Smooth muscle cell of the pulmonary artery (primary cell): ENCODE measurements around the gene SULT6B1. TPM values are rescaled to one million over a fixed set of nuclear protein-coding genes. Genes with fewer than 3 reads are reported as not detected.

ENCODE experiments used
- total RNA-seq: library from RNA; depleted of rRNA; stranded (reverse); fragments of >200 nt; gene quantifications from 2 replicates; pipeline ENCODE4 v1.2.3, GENCODE V29; 2014

SULT6B1 gene, protein sequence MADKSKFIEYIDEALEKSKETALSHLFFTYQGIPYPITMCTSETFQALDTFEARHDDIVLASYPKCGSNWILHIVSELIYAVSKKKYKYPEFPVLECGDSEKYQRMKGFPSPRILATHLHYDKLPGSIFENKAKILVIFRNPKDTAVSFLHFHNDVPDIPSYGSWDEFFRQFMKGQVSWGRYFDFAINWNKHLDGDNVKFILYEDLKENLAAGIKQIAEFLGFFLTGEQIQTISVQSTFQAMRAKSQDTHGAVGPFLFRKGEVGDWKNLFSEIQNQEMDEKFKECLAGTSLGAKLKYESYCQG
- total RNA-seq, result not detected in 2 replicates

DNA sequence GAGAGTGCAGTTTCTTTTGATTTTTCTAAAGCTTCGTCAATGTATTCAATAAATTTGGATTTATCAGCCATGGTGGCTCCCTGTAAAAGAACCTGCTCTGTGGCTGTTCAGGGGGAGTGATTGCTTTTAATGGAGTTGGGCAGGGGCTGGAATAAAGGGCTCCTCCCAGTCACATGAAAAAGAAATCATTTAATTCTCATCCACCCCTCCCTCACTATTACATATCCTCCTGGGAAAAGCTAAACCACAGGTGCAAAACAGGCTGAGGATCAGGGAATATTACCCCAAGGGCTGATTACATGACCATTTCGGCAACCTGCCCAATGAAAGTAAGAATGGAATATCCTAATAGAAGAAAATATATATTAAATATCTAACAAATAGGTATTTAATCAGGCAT lies at the start of gene SULT6B1:
Gene SULT6B1 (minus strand): TSS at position 101 of the 400 bp plus-strand sequence. CDS start 30 bp downstream, at position 71.

DNA sequence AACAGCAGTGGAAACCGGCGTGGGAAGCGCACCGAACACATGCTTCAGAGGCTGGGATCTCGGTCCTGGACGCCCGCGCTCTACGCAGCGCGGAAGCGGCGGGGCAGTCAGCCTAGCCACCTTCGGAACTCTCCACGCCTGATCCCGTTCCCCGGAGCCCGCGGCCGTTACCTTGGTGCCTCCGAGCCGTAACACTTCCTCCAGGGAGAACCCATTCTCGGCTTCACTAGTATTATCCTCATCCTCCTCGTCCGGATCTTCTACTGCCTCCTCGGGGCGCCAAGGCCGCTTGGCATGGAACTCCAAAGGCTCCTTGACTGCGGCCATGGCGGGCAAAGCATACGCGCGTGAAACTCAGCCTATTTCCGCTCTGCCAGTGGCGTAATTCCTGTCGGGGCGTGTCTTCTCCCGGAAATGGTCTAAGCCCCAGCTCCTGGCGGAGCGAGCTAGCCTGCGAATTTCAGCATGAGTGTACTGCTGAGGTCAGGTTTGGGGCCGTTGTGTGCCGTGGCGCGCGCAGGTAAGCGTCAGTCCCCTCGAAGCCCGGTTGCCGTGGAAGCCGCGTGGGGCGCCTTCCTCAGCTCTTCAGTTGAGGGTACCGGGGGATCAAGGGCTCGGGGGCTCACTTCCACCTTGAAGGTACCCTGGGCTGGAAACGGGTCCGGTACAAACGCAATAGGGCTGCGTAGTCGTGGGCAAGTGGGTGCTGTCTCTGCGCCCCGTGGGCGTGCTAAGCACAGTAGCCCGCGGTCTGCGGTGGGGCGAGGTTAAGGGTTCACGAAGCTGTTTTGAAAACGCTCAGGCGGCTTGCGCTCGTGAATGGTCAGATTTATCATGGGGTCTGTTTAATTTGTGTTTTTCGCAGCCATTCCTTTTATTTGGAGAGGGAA lies 43.0 kb upstream of the SULT6B1 start, which contains the start of the genes CEBPZ and NDUFAF7:
Gene CEBPZ (minus strand): TSS at position 356 of the 890 bp plus-strand sequence. CDS start 29 bp downstream, at position 327.
Gene NDUFAF7 (plus strand): TSS at position 418 of the 890 bp plus-strand sequence. CDS start 48 bp downstream, at position 466.

DNA sequence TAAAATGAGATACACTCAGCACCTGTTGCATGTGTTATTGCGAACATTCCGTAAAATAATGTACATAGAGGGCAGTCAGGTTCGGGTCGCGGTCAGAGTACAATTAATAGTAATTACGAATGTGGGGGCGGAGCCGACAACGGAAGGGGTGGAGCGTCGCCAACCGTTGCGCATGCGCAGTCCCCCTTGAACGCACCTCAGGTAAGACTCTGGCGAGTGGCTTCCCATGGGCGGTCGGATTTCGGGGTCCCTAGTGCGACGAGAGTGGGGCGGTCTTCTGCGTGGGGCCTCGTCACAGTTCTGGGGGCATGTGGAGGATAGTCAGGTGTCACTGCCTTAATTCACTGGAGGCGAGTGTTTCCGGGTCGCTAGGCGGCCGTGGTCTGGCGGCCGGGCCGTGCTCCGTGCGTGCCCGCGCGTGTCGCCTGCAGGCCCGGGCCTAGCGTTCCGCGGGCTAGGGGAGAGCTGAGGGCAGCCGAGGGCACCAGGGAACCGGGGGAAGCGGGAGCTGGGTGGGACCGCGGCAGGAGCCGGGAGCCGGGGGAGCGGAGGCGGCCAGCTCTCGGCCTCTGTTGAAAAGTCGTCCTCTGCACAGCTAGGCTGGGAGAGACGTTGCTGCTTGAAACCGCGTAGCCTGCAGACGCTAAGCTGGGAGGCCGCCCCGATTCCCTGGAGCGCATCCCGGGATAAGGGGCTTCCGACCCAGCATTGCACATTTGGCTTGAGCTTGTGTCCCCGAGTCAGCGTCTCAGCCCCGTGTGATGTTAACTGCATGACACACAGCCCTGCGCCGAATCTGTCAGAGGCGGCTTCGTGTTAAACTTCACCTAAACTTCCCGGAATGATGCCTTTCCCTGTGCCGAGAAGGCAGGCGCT lies 8.1 kb upstream of the SULT6B1 start, which contains the start of gene CEBPZOS:
Gene CEBPZOS (plus strand): TSS at position 177 of the 876 bp plus-strand sequence. CDS start 3,209 bp downstream, outside the sequence.

DNA sequence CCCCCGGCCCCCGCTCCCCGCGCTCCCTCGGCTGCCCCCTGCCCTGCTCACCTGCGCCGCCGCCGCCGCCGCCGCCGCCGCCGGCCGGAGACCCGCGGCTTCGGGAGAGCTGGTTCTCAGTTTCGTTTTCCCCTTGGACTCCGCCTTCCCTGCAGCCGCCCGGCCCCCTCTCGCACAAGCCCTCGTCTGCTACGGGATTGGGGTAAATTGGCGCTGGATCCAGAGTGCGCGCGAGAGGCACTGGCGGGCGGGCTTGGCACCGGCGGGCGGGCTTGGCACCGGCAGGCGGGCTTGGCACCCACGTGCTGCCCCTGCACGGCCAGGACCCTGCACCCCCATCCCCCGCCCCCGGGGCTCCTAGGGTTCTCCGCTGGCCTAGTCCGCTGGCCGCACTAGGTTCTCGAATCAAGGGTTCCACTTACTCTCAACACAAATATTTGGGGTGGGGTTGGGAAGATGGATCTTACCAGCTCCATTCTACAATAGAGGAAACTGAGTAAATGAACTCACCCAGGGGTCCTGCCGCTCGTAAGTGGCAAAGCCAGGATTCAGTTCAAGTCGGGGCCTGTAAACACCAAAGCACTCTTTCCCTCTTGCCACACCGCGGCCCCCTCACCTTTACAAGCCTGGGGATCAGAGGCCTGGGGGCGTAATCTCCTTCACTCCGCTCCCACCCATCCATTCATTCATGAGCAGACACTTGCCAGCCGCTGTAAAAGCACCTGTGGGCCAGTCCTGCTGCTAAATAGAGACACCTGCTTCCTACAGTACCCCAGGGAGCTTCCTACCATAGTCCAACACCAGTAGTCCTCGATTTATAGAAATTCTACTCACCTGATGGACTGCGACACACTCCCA lies 31.4 kb downstream of the SULT6B1 start, which contains the start of gene EIF2AK2:
Gene EIF2AK2 (minus strand): TSS at position 124 of the 858 bp plus-strand sequence. CDS start 9,174 bp downstream, outside the sequence.

Other genes with a start within 250 kb of the SULT6B1 start
- gene STRN, start 222.1 kb downstream of the SULT6B1 start, total RNA-seq, result 21.7 and 22.3 TPM in 2 replicates
- gene HEATR5B, start 104.3 kb downstream of the SULT6B1 start, total RNA-seq, result 20.2 and 23.3 TPM in 2 replicates
- 5.0 and 6.3 TPM in 2 replicates for gene GPATCH11, start 104.2 kb downstream of the SULT6B1 start, total RNA-seq
- gene EIF2AK2, start 31.7 kb downstream of the SULT6B1 start, total RNA-seq, result 37.3 and 50.3 TPM in 2 replicates
- gene CEBPZOS, start 7.8 kb upstream of the SULT6B1 start, total RNA-seq, result 16.7 and 18.2 TPM in 2 replicates
- gene CEBPZ, start 42.9 kb upstream of the SULT6B1 start, total RNA-seq, result 35.7 and 41.1 TPM in 2 replicates
- gene NDUFAF7, start 43.0 kb upstream of the SULT6B1 start, total RNA-seq, result 15.5 and 15.9 TPM in 2 replicates
- 45.5 and 71.9 TPM in 2 replicates for gene PRKD3, start 136.2 kb upstream of the SULT6B1 start, total RNA-seq
- 8.8 and 11.1 TPM in 2 replicates for gene QPCT, start 156.0 kb upstream of the SULT6B1 start, total RNA-seq